ENCODE measurements around the gene NBL1. TPM values are rescaled to one million over a fixed set of nuclear protein-coding genes. Genes with fewer than 3 reads are reported as not detected.
"Not testable (repeated sequence)": the region's sequence is repeated elsewhere in the genome, so short reads cannot be mapped to it uniquely, and the experiment has no call there.

NBL1 gene
- total RNA-seq, 1 experiment from 2014 or later: 36.9 TPM

- Histone ChIP-seq H3K9me3 (ENCODE audit: insufficient read depth, low read depth) (no peaks in the 10 kb centered on the region), H3K79me2 (ENCODE audit: low read depth) (no peaks in the 10 kb centered on the region), H3K4me1 (replicated peaks; ENCODE audit: insufficient read depth) (no peaks in the 10 kb centered on the region), H3K36me3 (ENCODE audit: low read depth) (no peaks in the 10 kb centered on the region), H3K27ac (no peak overlapping the region), H3K4me2 (no peak overlapping the region), H4K20me1 (ENCODE audit: insufficient read depth) (no peaks in the 10 kb centered on the region), H3K27me3 (ENCODE audit: insufficient read depth, low read depth) (no peaks in the 10 kb centered on the region), H3K4me3 (no peak overlapping the region), H3K9me2 (ENCODE audit: insufficient read depth) (no peaks in the 10 kb centered on the region), H3F3A (ENCODE audit: insufficient read depth, low read depth) (0 out of 2 replicates have a peak, but pooled peaks cover 3% of the 10 kb centered on the region), H2AFZ (no peak overlapping the region)
- ChIA-PET POLR2A (ENCODE audit: unreplicated experiment) (no interaction called here), CTCF (no interaction called here)
- no peak for TF ChIP-seq CTCF (conservative IDR thresholded peaks at IDR 0.05)
- no peak for TF ChIP-seq EZH2 (IDR thresholded peaks at IDR 0.05; ENCODE audit: low read depth)
- no peak for DNase-seq
- intact Hi-C loops (cut with micrococcal nuclease; ENCODE audit: unreplicated experiment): no loop called here
- no TSS peak for BruUV-seq (replicated peaks)
These were observed 11.0 kb upstream of the NBL1 start for GRCh38 chr1:19633106-19633505.

- intact Hi-C loops (cut with micrococcal nuclease; ENCODE audit: unreplicated experiment); H3K4me2 ChIP-seq; H3K9me2 ChIP-seq (ENCODE audit: insufficient read depth); H3K4me3 ChIP-seq; H3K79me2 ChIP-seq (ENCODE audit: low read depth); H3K36me3 ChIP-seq (ENCODE audit: low read depth); H4K20me1 ChIP-seq (ENCODE audit: insufficient read depth); H3K9me3 ChIP-seq (ENCODE audit: insufficient read depth, low read depth); H3K27me3 ChIP-seq (ENCODE audit: insufficient read depth, low read depth); POLR2A ChIA-PET (ENCODE audit: unreplicated experiment); CTCF ChIA-PET; H3K27ac ChIP-seq; H2AFZ ChIP-seq; BruUV-seq (replicated peaks); H3K4me1 ChIP-seq (replicated peaks; ENCODE audit: insufficient read depth); DNase-seq; H3F3A ChIP-seq (ENCODE audit: insufficient read depth, low read depth): not testable (repeated sequence)
These were observed 9.0 kb upstream of the NBL1 start for GRCh38 chr1:19635064-19635463.

GRCh38 chr1:19635646-19636045 lies 8.5 kb upstream of the NBL1 start:
- no peaks in the 10 kb centered on the region for H3K36me3 ChIP-seq (ENCODE audit: low read depth)
- no peak for DNase-seq
- no peak overlapping the region for H3K4me2 ChIP-seq
- POLR2A ChIA-PET (ENCODE audit: unreplicated experiment): no interaction called here
- no peaks in the 10 kb centered on the region for H3K79me2 ChIP-seq (ENCODE audit: low read depth)
- H2AFZ ChIP-seq: no peak overlapping the region
- H3K9me3 ChIP-seq (ENCODE audit: insufficient read depth, low read depth): no peaks in the 10 kb centered on the region
- H3F3A ChIP-seq (ENCODE audit: insufficient read depth, low read depth): peaks cover 12% of the 10 kb centered on the region; the same call in 1 of the 2 replicates
- TF ChIP-seq CTCF (conservative IDR thresholded peaks at IDR 0.05) (no peak), EZH2 (IDR thresholded peaks at IDR 0.05; ENCODE audit: low read depth) (no peak)
- H3K4me3 ChIP-seq: no peak overlapping the region
- CTCF ChIA-PET: no interaction called here
- intact Hi-C loops (cut with micrococcal nuclease; ENCODE audit: unreplicated experiment): no loop called here
- H3K27ac ChIP-seq: no peak overlapping the region
- H4K20me1 ChIP-seq (ENCODE audit: insufficient read depth): no peaks in the 10 kb centered on the region
- H3K27me3 ChIP-seq (ENCODE audit: insufficient read depth, low read depth): no peaks in the 10 kb centered on the region
- no TSS peak for BruUV-seq (replicated peaks)
- H3K4me1 ChIP-seq (replicated peaks; ENCODE audit: insufficient read depth): peaks cover 10% of the 10 kb centered on the region; the same call in 1 of the 2 replicates
- H3K9me2 ChIP-seq (ENCODE audit: insufficient read depth): no peaks in the 10 kb centered on the region

- no peaks in the 10 kb centered on the region for H3K9me2 ChIP-seq (ENCODE audit: insufficient read depth)
- no peak for DNase-seq
- no peaks in the 10 kb centered on the region for H3K36me3 ChIP-seq (ENCODE audit: low read depth)
- ChIA-PET CTCF (no interaction called here), POLR2A (ENCODE audit: unreplicated experiment) (no interaction called here)
- H4K20me1 ChIP-seq (ENCODE audit: insufficient read depth): no peaks in the 10 kb centered on the region
- no TSS peak for BruUV-seq (replicated peaks)
- peaks cover 12% of the 10 kb centered on the region; the same call in 1 of the 2 replicates for H3F3A ChIP-seq (ENCODE audit: insufficient read depth, low read depth)
- H3K79me2 ChIP-seq (ENCODE audit: low read depth): no peaks in the 10 kb centered on the region
- peaks cover 10% of the 10 kb centered on the region; the same call in 1 of the 2 replicates for H3K4me1 ChIP-seq (replicated peaks; ENCODE audit: insufficient read depth)
- no peaks in the 10 kb centered on the region for H3K27me3 ChIP-seq (ENCODE audit: insufficient read depth, low read depth)
- no peak overlapping the region for H3K4me3 ChIP-seq
- TF ChIP-seq CTCF (conservative IDR thresholded peaks at IDR 0.05): no peak
- no peak for TF ChIP-seq EZH2 (IDR thresholded peaks at IDR 0.05; ENCODE audit: low read depth)
- no peak overlapping the region for H3K4me2 ChIP-seq
- no peak overlapping the region for H3K27ac ChIP-seq
- no peaks in the 10 kb centered on the region for H3K9me3 ChIP-seq (ENCODE audit: insufficient read depth, low read depth)
- intact Hi-C loops (cut with micrococcal nuclease; ENCODE audit: unreplicated experiment): no loop called here
- no peak overlapping the region for H2AFZ ChIP-seq
These were observed 8.0 kb upstream of the NBL1 start for GRCh38 chr1:19636065-19636464.

- H3K4me3 ChIP-seq; H2AFZ ChIP-seq; H4K20me1 ChIP-seq (ENCODE audit: insufficient read depth); H3K27me3 ChIP-seq (ENCODE audit: insufficient read depth, low read depth); H3K27ac ChIP-seq; H3K4me2 ChIP-seq; intact Hi-C loops (cut with micrococcal nuclease; ENCODE audit: unreplicated experiment); CTCF ChIA-PET; DNase-seq; H3K9me3 ChIP-seq (ENCODE audit: insufficient read depth, low read depth); H3K79me2 ChIP-seq (ENCODE audit: low read depth); H3K36me3 ChIP-seq (ENCODE audit: low read depth); H3K9me2 ChIP-seq (ENCODE audit: insufficient read depth); POLR2A ChIA-PET (ENCODE audit: unreplicated experiment); BruUV-seq (replicated peaks): not testable (repeated sequence)
- peaks cover 10% of the 10 kb centered on the region; the same call in 1 of the 2 replicates for H3K4me1 ChIP-seq (replicated peaks; ENCODE audit: insufficient read depth)
- peaks cover 12% of the 10 kb centered on the region; the same call in 1 of the 2 replicates for H3F3A ChIP-seq (ENCODE audit: insufficient read depth, low read depth)
These were observed 7.4 kb upstream of the NBL1 start for GRCh38 chr1:19636749-19637148.

Measured in PC-9 (cell line).